ENCODE data around the gene WRAP73.

Gene WRAP73

GRCh38 chr1:3616861-3617260 lies 33.0 kb downstream of the WRAP73 start:
- Histone ChIP-seq H3K9me3 (ENCODE audit: insufficient read depth, low read length) (no peaks in the 10 kb centered on the region), H3K4me2 (ENCODE audit: low read length) (no peak overlapping the region), H3K79me2 (ENCODE audit: low read length) (no peaks in the 10 kb centered on the region), H3K27ac (ENCODE audit: low read length) (no peak overlapping the region), H3K4me3 (ENCODE audit: low read length) (no peak overlapping the region), H3K27me3 (ENCODE audit: low read depth, low read length) (peaks cover 12% of the 10 kb centered on the region), H2AFZ (ENCODE audit: low read depth, low read length) (no peak overlapping the region), H3K4me1 (ENCODE audit: low read length) (0 out of 2 replicates have a peak, but pooled peaks cover 3% of the 10 kb centered on the region), H4K20me1 (ENCODE audit: insufficient read depth, low read length) (no peaks in the 10 kb centered on the region), H3K9ac (ENCODE audit: low read length) (no peak overlapping the region), H3K36me3 (replicated peaks; ENCODE audit: low read depth, low read length) (no peaks in the 10 kb centered on the region)
- TF ChIP-seq EZH2phosphoT487 (IDR thresholded peaks at IDR 0.05; ENCODE audit: low read depth) (no peak), CTCF (IDR thresholded peaks at IDR 0.05; ENCODE audit: low read depth, low read length) (no peak)

GRCh38 chr1:3614755-3615742 lies 34.9 kb downstream of the WRAP73 start:
- Histone ChIP-seq H2AFZ (ENCODE audit: low read depth, low read length) (no peak overlapping the region), H3K4me1 (ENCODE audit: low read length) (0 out of 2 replicates have a peak, but pooled peaks cover 3% of the 10 kb centered on the region), H4K20me1 (ENCODE audit: insufficient read depth, low read length) (no peaks in the 10 kb centered on the region), H3K9me3 (ENCODE audit: insufficient read depth, low read length) (no peaks in the 10 kb centered on the region), H3K79me2 (ENCODE audit: low read length) (no peaks in the 10 kb centered on the region), H3K27ac (ENCODE audit: low read length) (no peak overlapping the region), H3K9ac (ENCODE audit: low read length) (no peak overlapping the region), H3K4me3 (ENCODE audit: low read length) (no peak overlapping the region), H3K36me3 (replicated peaks; ENCODE audit: low read depth, low read length) (no peaks in the 10 kb centered on the region), H3K27me3 (ENCODE audit: low read depth, low read length) (peaks cover 12% of the 10 kb centered on the region), H3K4me2 (ENCODE audit: low read length) (no peak overlapping the region)
- TF ChIP-seq CTCF (IDR thresholded peaks at IDR 0.05; ENCODE audit: low read depth, low read length) (peak; percentile 64), EZH2phosphoT487 (IDR thresholded peaks at IDR 0.05; ENCODE audit: low read depth) (no peak)

- H3K9ac ChIP-seq (ENCODE audit: low read length), result no peak overlapping the region
- H3K4me1 ChIP-seq (ENCODE audit: low read length), result no peaks in the 10 kb centered on the region
- no peaks in the 10 kb centered on the region for H3K79me2 ChIP-seq (ENCODE audit: low read length)
- no peak overlapping the region for H3K4me3 ChIP-seq (ENCODE audit: low read length)
- H2AFZ ChIP-seq (ENCODE audit: low read depth, low read length), result no peak overlapping the region
- H3K9me3 ChIP-seq (ENCODE audit: insufficient read depth, low read length), result no peaks in the 10 kb centered on the region
- H3K27ac ChIP-seq (ENCODE audit: low read length), result no peak overlapping the region
- H4K20me1 ChIP-seq (ENCODE audit: insufficient read depth, low read length), result no peaks in the 10 kb centered on the region
- H3K36me3 ChIP-seq (replicated peaks; ENCODE audit: low read depth, low read length), result no peaks in the 10 kb centered on the region
- peaks cover 12% of the 10 kb centered on the region for H3K27me3 ChIP-seq (ENCODE audit: low read depth, low read length)
- H3K4me2 ChIP-seq (ENCODE audit: low read length), result no peak overlapping the region
- TF ChIP-seq EZH2phosphoT487 (IDR thresholded peaks at IDR 0.05; ENCODE audit: low read depth) (no peak), CTCF (IDR thresholded peaks at IDR 0.05; ENCODE audit: low read depth, low read length) (no peak)
Observed at GRCh38 chr1:3612123-3612522, 37.8 kb downstream of the WRAP73 start.

GRCh38 chr1:3611170-3612019 lies 38.5 kb downstream of the WRAP73 start, which contains the start of gene MEGF6:
TSS of gene MEGF6 (minus strand) at chr1:3611508. CDS start at chr1:3611268, 240 bp downstream.
- no peak within 1 kb of the TSS for H3K4me2 ChIP-seq (ENCODE audit: low read length)

More at GRCh38 chr1:3611170-3612019, 38.5 kb downstream of the WRAP73 start, which contains the start of gene MEGF6:
- Histone ChIP-seq H3K36me3 (replicated peaks; ENCODE audit: low read depth, low read length) (no peaks in the 10 kb centered on the region), H4K20me1 (ENCODE audit: insufficient read depth, low read length) (no peaks in the 10 kb centered on the region), H3K4me1 (ENCODE audit: low read length) (no peaks in the 10 kb centered on the region), H3K9me3 (ENCODE audit: insufficient read depth, low read length) (no peaks in the 10 kb centered on the region), H3K27ac (ENCODE audit: low read length) (no peak within 1 kb of the TSS), H3K27me3 (ENCODE audit: low read depth, low read length) (peaks cover 12% of the 10 kb centered on the region), H3K79me2 (ENCODE audit: low read length) (no peaks in the 10 kb centered on the region), H3K9ac (ENCODE audit: low read length) (no peak within 1 kb of the TSS), H3K4me3 (ENCODE audit: low read length) (no peak within 1 kb of the TSS), H2AFZ (ENCODE audit: low read depth, low read length) (no peak within 1 kb of the TSS)
- TF ChIP-seq CTCF (IDR thresholded peaks at IDR 0.05; ENCODE audit: low read depth, low read length) (no peak), EZH2phosphoT487 (IDR thresholded peaks at IDR 0.05; ENCODE audit: low read depth) (no peak)

Measured in OCI-LY3 (cell line).